Measurements from ENCODE around the gene NFAM1. TPM values are rescaled to one million over a fixed set of nuclear protein-coding genes. Genes with fewer than 3 reads are reported as not detected.

Gene NFAM1
- total and polyA plus RNA-seq, 7 donors, result 0.08 to 1.1 (median 0.30) TPM

DNA sequence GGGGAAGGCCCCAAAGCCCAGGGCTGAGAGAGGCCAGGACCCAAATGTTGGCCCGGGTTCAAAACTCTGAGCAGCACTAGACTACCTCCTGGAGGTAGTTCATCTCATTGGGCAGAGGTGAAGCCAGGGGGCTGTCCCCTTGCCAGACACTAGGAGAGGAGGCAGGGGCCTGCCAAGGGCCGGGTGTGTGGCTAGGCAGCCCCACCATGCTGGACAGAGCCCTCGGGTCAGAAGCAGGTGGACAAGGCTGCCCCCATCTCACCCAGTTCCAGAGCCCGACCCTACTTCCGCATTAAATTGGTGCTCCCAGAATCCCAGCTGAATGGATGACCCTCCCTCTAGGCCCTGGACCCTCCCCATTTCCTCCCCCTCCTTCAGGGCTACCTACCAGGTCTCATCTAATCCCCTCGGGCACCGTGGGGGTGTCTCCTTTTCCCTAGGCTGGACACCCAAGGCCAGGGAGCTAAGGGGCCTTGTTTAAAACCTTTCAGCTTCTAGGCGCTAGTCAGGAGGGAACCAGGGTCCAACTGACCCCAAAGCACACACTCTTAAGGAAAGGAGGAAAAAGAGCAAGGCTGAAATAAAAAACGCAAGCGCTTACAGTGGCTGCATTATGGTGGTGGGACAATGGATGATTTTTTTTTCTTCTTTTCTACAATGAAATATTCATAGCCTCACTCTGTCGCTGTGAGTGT is 89.6 kb downstream of the NFAM1 start:
- DNase-seq, result no peak
- intact Hi-C loops (cut with DNase I), result no loop called here
- Histone ChIP-seq H3K36me3 (ENCODE audit: insufficient read depth in 1 of 2, low read depth in 1 of 2) (no peaks in the 10 kb centered on the region), H3K27ac (no peak overlapping the region), H3K9me3 (no peaks in the 10 kb centered on the region), H3K27me3 (ENCODE audit: insufficient read depth in 3 of 3, low read length in 2 of 3) (peaks cover 0 to 24% (median 17%) of the 10 kb centered on the region in 3 donors), H3K4me3 (peak overlapping the region; percentile 59), H3K4me1 (no peaks in the 10 kb centered on the region)
- WGBS, 3 donors, result 60 to 73% (median 64%) methylated on average over 11 of the region's 11 CpGs
- no peak for ATAC-seq
- TF ChIP-seq, protein P1, sequence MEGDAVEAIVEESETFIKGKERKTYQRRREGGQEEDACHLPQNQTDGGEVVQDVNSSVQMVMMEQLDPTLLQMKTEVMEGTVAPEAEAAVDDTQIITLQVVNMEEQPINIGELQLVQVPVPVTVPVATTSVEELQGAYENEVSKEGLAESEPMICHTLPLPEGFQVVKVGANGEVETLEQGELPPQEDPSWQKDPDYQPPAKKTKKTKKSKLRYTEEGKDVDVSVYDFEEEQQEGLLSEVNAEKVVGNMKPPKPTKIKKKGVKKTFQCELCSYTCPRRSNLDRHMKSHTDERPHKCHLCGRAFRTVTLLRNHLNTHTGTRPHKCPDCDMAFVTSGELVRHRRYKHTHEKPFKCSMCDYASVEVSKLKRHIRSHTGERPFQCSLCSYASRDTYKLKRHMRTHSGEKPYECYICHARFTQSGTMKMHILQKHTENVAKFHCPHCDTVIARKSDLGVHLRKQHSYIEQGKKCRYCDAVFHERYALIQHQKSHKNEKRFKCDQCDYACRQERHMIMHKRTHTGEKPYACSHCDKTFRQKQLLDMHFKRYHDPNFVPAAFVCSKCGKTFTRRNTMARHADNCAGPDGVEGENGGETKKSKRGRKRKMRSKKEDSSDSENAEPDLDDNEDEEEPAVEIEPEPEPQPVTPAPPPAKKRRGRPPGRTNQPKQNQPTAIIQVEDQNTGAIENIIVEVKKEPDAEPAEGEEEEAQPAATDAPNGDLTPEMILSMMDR (IDR thresholded peaks at IDR 0.05), result no peak

GRCh38 chr22:42341779-42342178 is 90.4 kb downstream of the NFAM1 start:
- ATAC-seq (no peak), DNase-seq (no peak)
- Histone ChIP-seq H3K4me3 (no peak overlapping the region), H3K36me3 (ENCODE audit: insufficient read depth in 1 of 2, low read depth in 1 of 2) (no peaks in the 10 kb centered on the region), H3K27me3 (ENCODE audit: insufficient read depth in 3 of 3, low read length in 2 of 3) (peaks cover 0 to 24% (median 17%) of the 10 kb centered on the region in 3 donors), H3K27ac (no peak overlapping the region), H3K9me3 (no peaks in the 10 kb centered on the region), H3K4me1 (no peaks in the 10 kb centered on the region)
- WGBS, 3 donors, result 95 to 100% (median 98%) methylated on average over 4 of the region's 4 CpGs
- TF ChIP-seq, protein P1 (IDR thresholded peaks at IDR 0.05), result no peak
- intact Hi-C loops (cut with DNase I), result no loop called here

DNA sequence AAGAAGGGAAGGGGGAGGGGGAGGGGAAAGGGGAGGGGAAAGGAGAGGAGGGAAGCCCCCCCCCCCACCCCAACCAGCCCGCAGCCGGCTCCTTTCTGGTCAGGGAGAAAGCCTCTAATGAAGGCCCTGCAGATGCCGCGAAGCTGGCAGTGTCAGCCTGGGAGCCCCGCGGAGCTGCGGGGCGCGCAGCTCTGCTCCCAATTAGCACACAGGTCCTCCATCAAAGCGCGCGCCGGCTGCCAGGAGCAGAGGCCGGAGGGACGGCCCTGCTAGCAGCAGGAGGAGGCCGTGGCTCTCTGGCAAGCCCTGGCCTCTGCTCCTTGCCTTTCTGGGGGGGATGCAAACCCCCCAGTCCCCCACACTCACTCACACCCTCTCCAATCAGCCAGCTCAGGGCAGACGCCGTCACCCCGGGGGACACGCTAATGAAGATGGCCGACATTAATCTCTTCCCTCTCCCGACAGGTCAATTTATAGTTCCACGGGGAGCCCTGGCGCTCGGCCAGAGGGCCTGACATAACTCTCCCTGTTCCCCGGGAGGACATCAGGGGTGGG is 91.3 kb downstream of the NFAM1 start:
- WGBS, 3 donors, result 11 to 19% (median 13%) methylated on average over 23 to 26 of the region's 26 CpGs
- no peaks in the 10 kb centered on the region for H3K9me3 ChIP-seq
- intact Hi-C loops (cut with DNase I), result no loop called here
- DNase-seq (no peak), ATAC-seq (no peak)
- no peak overlapping the region for H3K27ac ChIP-seq
- no peaks in the 10 kb centered on the region for H3K4me1 ChIP-seq
- TF ChIP-seq, protein P1 (IDR thresholded peaks at IDR 0.05), result no peak
- no peaks in the 10 kb centered on the region for H3K36me3 ChIP-seq (ENCODE audit: insufficient read depth in 1 of 2, low read depth in 1 of 2)
- no peak overlapping the region for H3K4me3 ChIP-seq
- H3K27me3 ChIP-seq (ENCODE audit: insufficient read depth in 3 of 3, low read length in 2 of 3), result peaks cover 0 to 24% (median 17%) of the 10 kb centered on the region in 3 donors

DNA sequence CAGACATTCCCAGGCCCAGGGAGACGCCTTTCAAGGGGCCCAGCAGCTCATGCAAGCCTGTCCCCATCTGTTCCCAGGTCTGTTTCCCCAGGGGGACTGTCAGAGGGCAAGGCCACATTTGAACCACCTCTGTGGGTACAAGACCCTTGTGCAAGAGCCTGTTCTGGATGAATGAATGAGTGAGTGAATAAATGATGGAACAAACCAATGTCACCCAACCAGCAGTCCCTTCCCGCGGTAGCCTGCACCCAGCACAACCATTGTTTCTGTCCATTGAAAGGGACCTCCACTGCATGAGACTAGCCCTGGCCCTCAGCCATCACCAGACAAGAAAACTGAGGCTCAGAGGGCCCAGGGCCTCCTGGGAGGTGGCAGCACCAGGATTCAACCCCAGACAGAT is 92.1 kb downstream of the NFAM1 start:
- intact Hi-C loops (cut with DNase I), result no loop called here
- DNase-seq, result no peak
- Histone ChIP-seq H3K4me3 (no peak overlapping the region), H3K27me3 (ENCODE audit: insufficient read depth in 3 of 3, low read length in 2 of 3) (peaks cover 0 to 24% (median 17%) of the 10 kb centered on the region in 3 donors), H3K9me3 (no peaks in the 10 kb centered on the region), H3K36me3 (ENCODE audit: insufficient read depth in 1 of 2, low read depth in 1 of 2) (no peaks in the 10 kb centered on the region), H3K27ac (no peak overlapping the region), H3K4me1 (no peaks in the 10 kb centered on the region)
- TF ChIP-seq, protein P1 (IDR thresholded peaks at IDR 0.05), result no peak
- ATAC-seq, result no peak
- 91 to 96% (median 94%) methylated on average over 3 of the region's 3 CpGs for WGBS, 3 donors
